Activated CD8-positive, alpha-beta T cell treated with anti-CD3 and anti-CD28 coated beads for 36 hours (primary cell): Measurements from ENCODE around the gene NEAT1. TPM values are rescaled to one million over a fixed set of nuclear protein-coding genes. Genes with fewer than 3 reads are reported as not detected.

Experiments used
- ATAC-seq: fragments of 200-7000 bp; cut with Tn5 transposase; one replicate; pipeline ENCODE4 v1.10.0; 2021; ENCODE audit warnings: mild to moderate bottlenecking, moderate library complexity
- CTCF ChIA-PET: fragments of 350-600 bp; sonication (Branson Sonifier 250); formaldehyde crosslinking; loops from one replicate; lab custom pipeline; 2021; ENCODE audit warnings: antibody characterized with exemption; lab: Charles Lee
- POLR2A ChIA-PET: fragments of 350-600 bp; sonication (Branson Sonifier 250); formaldehyde crosslinking; loops from one replicate; lab custom pipeline; 2021; ENCODE audit warnings: antibody characterized with exemption; lab: Charles Lee
- DNase-seq: peaks from one replicate; pipeline ENCODE4 v3.0.0-alpha.2; 2020
- H3K27ac Mint-ChIP-seq: one replicate; pipeline ENCODE4 v1.8.0; 2021; ENCODE audit warnings: mild to moderate bottlenecking, mixed read lengths
- H3K27me3 Mint-ChIP-seq: one replicate; pipeline ENCODE4 v1.8.0; 2021; ENCODE audit warnings: mixed read lengths
- H3K36me3 Mint-ChIP-seq: one replicate; pipeline ENCODE4 v1.8.0; 2021; ENCODE audit warnings: low read depth, mixed read lengths
- H3K4me1 Mint-ChIP-seq: one replicate; pipeline ENCODE4 v1.8.0; 2021; ENCODE audit warnings: low read depth, mixed read lengths
- H3K4me3 Mint-ChIP-seq: one replicate; pipeline ENCODE4 v1.8.0; 2021; ENCODE audit warnings: mild to moderate bottlenecking, moderate library complexity, mixed read lengths
- H3K9me3 Mint-ChIP-seq: one replicate; pipeline ENCODE4 v1.8.0; 2021; ENCODE audit warnings: mixed read lengths
- CTCF ChIP-seq: fragments of 200-600 bp; IDR thresholded peaks from one replicate; pipeline ENCODE4 v1.8.0; 2022; ENCODE audit warnings: antibody characterized with exemption, mild to moderate bottlenecking
- intact Hi-C: fragments of 100-400 bp; cut with micrococcal nuclease; formaldehyde crosslinking; loops from one replicate; pipeline ENCODE4 v1.10.0; 2022
- total RNA-seq, 2 experiments: library from RNA; stranded (reverse); gene quantifications; one replicate each; pipeline ENCODE4 v1.2.3, GENCODE V29; 2021

NEAT1 gene
- total RNA-seq, 2 experiments from 2014 or later, result 313 to 358 TPM

- Mint-ChIP-seq H3K4me3 (no peak overlapping the region), H3K27me3 (no peaks in the 10 kb centered on the region), H3K9me3 (no peaks in the 10 kb centered on the region), H3K4me1 (peaks cover 26% of the 10 kb centered on the region), H3K36me3 (peaks cover 13% of the 10 kb centered on the region), H3K27ac (peak overlapping the region; percentile 99)
- ATAC-seq, result no peak
- no peak for TF ChIP-seq CTCF
- ChIA-PET CTCF (interaction anchor here (1.3 to 3.6 kb wide), 2 partner anchors 15 to 144 kb away, joined by 4 to 10 read pairs; no protein-coding TSS in a partner anchor), POLR2A (interaction anchor here (1.6 to 15.0 kb wide), 3 partner anchors 28 to 51 kb away, joined by 4 to 687 read pairs (median 391); partner anchors contain the start of genes MALAT1 and NEAT1)
- DNase-seq, result no peak
- intact Hi-C loops, result loop anchor here (5.0 kb wide), 1 partner anchor 34 kb away; no protein-coding TSS in a partner anchor
Measured at GRCh38 chr11:65473278-65473860, 50.8 kb downstream of the NEAT1 start.

- Mint-ChIP-seq H3K27ac (peak overlapping the region; percentile 59), H3K4me3 (peak overlapping the region; percentile 49), H3K4me1 (peaks cover 24% of the 10 kb centered on the region), H3K36me3 (peaks cover 13% of the 10 kb centered on the region), H3K9me3 (no peaks in the 10 kb centered on the region), H3K27me3 (no peaks in the 10 kb centered on the region)
- intact Hi-C loops, result loop anchor here (5.0 kb wide), 1 partner anchor 32 kb away; no protein-coding TSS in a partner anchor
- no peak for TF ChIP-seq CTCF
- ChIA-PET POLR2A (interaction anchor here (0.9 to 15.0 kb wide), 5 partner anchors 15 to 52 kb away, joined by 3 to 687 read pairs (median 94); partner anchors contain the start of genes MALAT1 and NEAT1), CTCF (interaction anchor here (0.7 to 5.7 kb wide), 2 partner anchors 9 to 57 kb away, joined by 3 to 34 read pairs; no protein-coding TSS in a partner anchor)
- DNase-seq (no peak), ATAC-seq (no peak)
Measured at GRCh38 chr11:65474864-65475263, 52.3 kb downstream of the NEAT1 start.

GRCh38 chr11:65476632-65477148, 54.1 kb downstream of the NEAT1 start:
- CTCF ChIA-PET, result interaction anchor here (1.0 to 5.7 kb wide), 9 partner anchors 11 to 162 kb away, joined by 3 to 34 read pairs (median 5); partner anchors contain the start of gene CDC42EP2
- intact Hi-C loops, result no loop called here
- no peak for TF ChIP-seq CTCF
- Mint-ChIP-seq H3K4me1 (peaks cover 13% of the 10 kb centered on the region), H3K4me3 (peak overlapping the region; percentile 96), H3K27me3 (no peaks in the 10 kb centered on the region), H3K9me3 (no peaks in the 10 kb centered on the region), H3K27ac (peak overlapping the region; percentile 100), H3K36me3 (peaks cover 13% of the 10 kb centered on the region)
- ATAC-seq (no peak), DNase-seq (no peak)
- POLR2A ChIA-PET, result interaction anchor here (1.0 to 15.0 kb wide), 10 partner anchors 11 to 99 kb away, joined by 3 to 687 read pairs (median 4); partner anchors contain the start of genes EHBP1L1, MALAT1, NEAT1 and SCYL1

- peak overlapping the region; percentile 96 for H3K4me3 Mint-ChIP-seq
Measured at GRCh38 chr11:65477149-65477965, 54.8 kb downstream of the NEAT1 start.

More at GRCh38 chr11:65477149-65477965, 54.8 kb downstream of the NEAT1 start:
- POLR2A ChIA-PET, result interaction anchor here (1.0 to 15.0 kb wide), 13 partner anchors 11 to 215 kb away, joined by 3 to 687 read pairs (median 4); partner anchors contain the start of genes EHBP1L1, MALAT1, NEAT1 and POLA2
- ATAC-seq (peak; percentile 85), DNase-seq (peak; percentile 94)
- Mint-ChIP-seq H3K36me3 (peaks cover 13% of the 10 kb centered on the region), H3K9me3 (no peaks in the 10 kb centered on the region), H3K27ac (peak overlapping the region; percentile 100), H3K27me3 (no peaks in the 10 kb centered on the region), H3K4me1 (peaks cover 8% of the 10 kb centered on the region)
- intact Hi-C loops, result no loop called here
- CTCF ChIA-PET, result interaction anchor here (1.0 to 5.7 kb wide), 8 partner anchors 11 to 59 kb away, joined by 3 to 34 read pairs (median 9); no protein-coding TSS in a partner anchor
- no peak for TF ChIP-seq CTCF
